HuH-7 (cell line): ENCODE results near the gene MLH3.

Experiments
- DNase-seq: peaks from one replicate; pipeline ENCODE4 v3.0.0; 2011; ENCODE audit warnings: low spot score

Gene MLH3

GRCh38 chr14:75066691-75067090 is 15.4 kb upstream of the MLH3 start:
- no peak for DNase-seq

- DNase-seq, result no peak
These were observed 12.9 kb upstream of the MLH3 start for GRCh38 chr14:75064205-75064567.

- DNase-seq, result peak; percentile 86
These were observed 12.4 kb upstream of the MLH3 start, which contains the start of gene ACYP1 for GRCh38 chr14:75063491-75064204. Gene ACYP1 (minus strand): TSS chr14:75064024. CDS start chr14:75063553, 471 bp downstream.

GRCh38 chr14:75063013-75063412 is 11.7 kb upstream of the MLH3 start:
- no peak for DNase-seq

- no peak for DNase-seq
These were observed 9.2 kb upstream of the MLH3 start for GRCh38 chr14:75060420-75060819.

- no peak for DNase-seq
These were observed 8.4 kb upstream of the MLH3 start for GRCh38 chr14:75059642-75060041.

- DNase-seq, result no peak
These were observed 3.2 kb upstream of the MLH3 start for GRCh38 chr14:75054421-75054820.

- no peak for DNase-seq
These were observed 2.4 kb upstream of the MLH3 start for GRCh38 chr14:75053396-75054291.

GRCh38 chr14:75051556-75051899 is 261 bp upstream of the MLH3 start:
- DNase-seq, result no peak

- DNase-seq, result no peak
These were observed 1.5 kb downstream of the MLH3 start for GRCh38 chr14:75049731-75050201.

- DNase-seq, result no peak
These were observed 2.1 kb downstream of the MLH3 start for GRCh38 chr14:75049136-75049535.

- no peak for DNase-seq
These were observed 3.2 kb downstream of the MLH3 start for GRCh38 chr14:75048101-75048500.

GRCh38 chr14:75047506-75047905 is 3.8 kb downstream of the MLH3 start:
- DNase-seq, result no peak

- DNase-seq, result no peak
These were observed 4.4 kb downstream of the MLH3 start for GRCh38 chr14:75046899-75047298.

GRCh38 chr14:75046275-75046674 is 5.0 kb downstream of the MLH3 start:
- no peak for DNase-seq

GRCh38 chr14:75044752-75045151 is 6.5 kb downstream of the MLH3 start:
- no peak for DNase-seq

GRCh38 chr14:75044322-75044721 is 6.9 kb downstream of the MLH3 start:
- no peak for DNase-seq

- no peak for DNase-seq
These were observed 9.2 kb downstream of the MLH3 start for GRCh38 chr14:75042035-75042434.

GRCh38 chr14:75041613-75042012 is 9.7 kb downstream of the MLH3 start:
- no peak for DNase-seq

- DNase-seq, result no peak
These were observed 10.3 kb downstream of the MLH3 start for GRCh38 chr14:75040959-75041358.

- DNase-seq, result no peak
These were observed 10.8 kb downstream of the MLH3 start for GRCh38 chr14:75040507-75040906.

GRCh38 chr14:75032939-75033338 is 18.3 kb downstream of the MLH3 start:
- no peak for DNase-seq

- DNase-seq, result no peak
These were observed 21.1 kb downstream of the MLH3 start for GRCh38 chr14:75030147-75030546.
